ENCODE data around the gene MACROD2. TPM values are rescaled to one million over a fixed set of nuclear protein-coding genes. Genes with fewer than 3 reads are reported as not detected.

MACROD2 gene
- total RNA-seq, 1 donor, result 1.3 TPM

DNA sequence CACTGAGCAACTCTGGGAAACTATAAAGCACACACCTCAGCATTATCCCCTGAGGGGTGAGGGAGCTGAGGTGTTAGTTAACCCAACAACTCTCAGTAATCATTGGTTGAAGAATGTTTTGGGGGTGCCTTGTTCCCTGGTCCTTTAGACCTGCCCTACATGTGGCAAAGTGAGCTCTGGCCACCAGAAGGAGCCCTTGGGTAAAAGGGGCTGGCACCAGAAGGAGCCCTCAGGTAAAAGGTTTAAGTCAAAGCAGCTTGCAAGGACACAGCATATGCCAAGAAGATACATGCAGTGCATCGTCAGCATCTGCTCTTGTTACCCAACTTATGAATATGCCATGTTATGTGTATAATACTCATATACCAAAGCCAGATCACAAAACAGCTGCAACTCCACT is 1496.3 kb downstream of the MACROD2 start:
- H3K4me3 ChIP-seq (ENCODE audit: low read depth, low read length), result no peak overlapping the region
- no peak for DNase-seq (ENCODE audit: low read depth)
- TF ChIP-seq, protein P1, sequence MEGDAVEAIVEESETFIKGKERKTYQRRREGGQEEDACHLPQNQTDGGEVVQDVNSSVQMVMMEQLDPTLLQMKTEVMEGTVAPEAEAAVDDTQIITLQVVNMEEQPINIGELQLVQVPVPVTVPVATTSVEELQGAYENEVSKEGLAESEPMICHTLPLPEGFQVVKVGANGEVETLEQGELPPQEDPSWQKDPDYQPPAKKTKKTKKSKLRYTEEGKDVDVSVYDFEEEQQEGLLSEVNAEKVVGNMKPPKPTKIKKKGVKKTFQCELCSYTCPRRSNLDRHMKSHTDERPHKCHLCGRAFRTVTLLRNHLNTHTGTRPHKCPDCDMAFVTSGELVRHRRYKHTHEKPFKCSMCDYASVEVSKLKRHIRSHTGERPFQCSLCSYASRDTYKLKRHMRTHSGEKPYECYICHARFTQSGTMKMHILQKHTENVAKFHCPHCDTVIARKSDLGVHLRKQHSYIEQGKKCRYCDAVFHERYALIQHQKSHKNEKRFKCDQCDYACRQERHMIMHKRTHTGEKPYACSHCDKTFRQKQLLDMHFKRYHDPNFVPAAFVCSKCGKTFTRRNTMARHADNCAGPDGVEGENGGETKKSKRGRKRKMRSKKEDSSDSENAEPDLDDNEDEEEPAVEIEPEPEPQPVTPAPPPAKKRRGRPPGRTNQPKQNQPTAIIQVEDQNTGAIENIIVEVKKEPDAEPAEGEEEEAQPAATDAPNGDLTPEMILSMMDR (IDR thresholded peaks at IDR 0.05; ENCODE audit: insufficient read depth, low read length), result no peak

- TF ChIP-seq, protein P1 (IDR thresholded peaks at IDR 0.05; ENCODE audit: insufficient read depth, low read length), result no peak
- H3K4me3 ChIP-seq (ENCODE audit: low read depth, low read length), result no peak overlapping the region
Observed at GRCh38 chr20:15494851-15495250, 1499.5 kb downstream of the MACROD2 start.

DNA sequence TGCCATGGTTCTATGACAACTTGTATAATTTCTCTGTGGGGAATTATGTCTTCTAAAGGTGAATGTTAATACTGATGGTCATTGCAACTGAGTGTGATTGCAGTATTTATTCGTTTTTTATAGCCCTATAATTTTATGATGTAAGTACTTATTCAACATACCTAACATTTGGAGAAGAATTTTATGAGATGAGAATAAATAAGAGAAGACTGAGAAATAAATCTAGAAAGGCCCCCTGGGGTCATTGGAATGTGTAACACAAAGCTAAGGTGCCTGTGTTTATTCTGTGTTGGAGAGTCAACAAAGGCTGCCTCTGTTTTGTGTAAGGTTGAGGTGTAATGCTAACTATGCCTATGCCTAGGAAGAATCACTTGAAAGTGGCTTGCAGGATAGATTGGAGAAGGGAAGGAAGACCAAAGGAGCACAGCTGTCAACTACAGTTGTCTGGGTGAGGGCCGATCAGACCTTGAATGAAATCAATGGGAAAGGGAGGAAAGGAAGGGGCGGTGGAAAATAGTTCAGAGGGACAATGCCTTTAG is 1501.3 kb downstream of the MACROD2 start:
- DNase-seq (ENCODE audit: low read depth), result no peak
- TF ChIP-seq, protein P1 (IDR thresholded peaks at IDR 0.05; ENCODE audit: insufficient read depth, low read length), result no peak
- H3K4me3 ChIP-seq (ENCODE audit: low read depth, low read length), result no peak overlapping the region

More at GRCh38 chr20:15494851-15495250, 1499.5 kb downstream of the MACROD2 start:
- no peak for DNase-seq (ENCODE audit: low read depth)

DNA sequence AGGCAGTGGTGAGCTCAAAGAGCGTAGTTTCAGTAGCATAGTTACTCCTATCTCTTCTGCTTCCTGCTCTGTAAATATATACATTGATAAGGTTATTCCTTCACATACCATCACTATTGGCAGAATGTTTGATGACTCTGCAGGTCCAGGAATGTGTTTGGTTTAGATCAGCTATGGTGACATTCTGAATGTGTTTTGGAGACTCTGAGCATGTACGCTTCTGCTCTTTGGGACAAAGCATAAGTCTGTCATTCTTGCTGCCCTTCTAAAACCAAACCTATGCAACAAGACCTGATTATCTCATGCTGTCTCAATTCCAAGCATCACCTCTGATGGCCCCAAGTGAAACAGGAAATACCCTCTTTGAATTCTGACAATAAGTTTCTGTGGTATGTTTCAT is 1503.6 kb downstream of the MACROD2 start:
- no peak for DNase-seq (ENCODE audit: low read depth)
- H3K4me3 ChIP-seq (ENCODE audit: low read depth, low read length), result no peak overlapping the region
- TF ChIP-seq, protein P1 (IDR thresholded peaks at IDR 0.05; ENCODE audit: insufficient read depth, low read length), result no peak

DNA sequence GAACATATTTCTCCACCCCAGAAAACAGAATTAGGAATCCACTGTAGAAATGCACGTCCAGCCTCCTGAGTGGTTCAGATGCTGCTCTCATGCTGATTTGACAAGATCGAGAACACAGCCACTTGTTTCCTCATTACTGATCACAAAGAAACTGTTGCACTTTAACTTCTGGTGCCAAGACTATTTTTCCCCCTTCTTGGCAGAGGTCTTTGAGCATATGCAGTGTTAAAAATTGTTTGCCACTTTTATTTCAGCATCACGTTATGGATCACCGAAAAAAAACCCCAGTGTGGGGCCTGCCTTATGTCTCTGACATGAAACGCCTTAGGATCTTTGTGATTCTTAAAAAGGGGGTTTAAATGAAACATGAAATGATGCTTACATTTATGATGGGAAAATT is 1511.0 kb downstream of the MACROD2 start:
- DNase-seq (ENCODE audit: low read depth), result no peak
- H3K4me3 ChIP-seq (ENCODE audit: low read depth, low read length), result no peak overlapping the region
- TF ChIP-seq, protein P1 (IDR thresholded peaks at IDR 0.05; ENCODE audit: insufficient read depth, low read length), result no peak

GRCh38 chr20:15507151-15507550 is 1511.8 kb downstream of the MACROD2 start:
- no peak overlapping the region for H3K4me3 ChIP-seq (ENCODE audit: low read depth, low read length)
- TF ChIP-seq, protein P1 (IDR thresholded peaks at IDR 0.05; ENCODE audit: insufficient read depth, low read length), result no peak
- no peak for DNase-seq (ENCODE audit: low read depth)

- no peak overlapping the region for H3K4me3 ChIP-seq (ENCODE audit: low read depth, low read length)
- DNase-seq (ENCODE audit: low read depth), result no peak
- TF ChIP-seq, protein P1 (IDR thresholded peaks at IDR 0.05; ENCODE audit: insufficient read depth, low read length), result no peak
Observed at GRCh38 chr20:15511551-15511950, 1516.2 kb downstream of the MACROD2 start.
